ENCODE results near the gene MLN.

DNA sequence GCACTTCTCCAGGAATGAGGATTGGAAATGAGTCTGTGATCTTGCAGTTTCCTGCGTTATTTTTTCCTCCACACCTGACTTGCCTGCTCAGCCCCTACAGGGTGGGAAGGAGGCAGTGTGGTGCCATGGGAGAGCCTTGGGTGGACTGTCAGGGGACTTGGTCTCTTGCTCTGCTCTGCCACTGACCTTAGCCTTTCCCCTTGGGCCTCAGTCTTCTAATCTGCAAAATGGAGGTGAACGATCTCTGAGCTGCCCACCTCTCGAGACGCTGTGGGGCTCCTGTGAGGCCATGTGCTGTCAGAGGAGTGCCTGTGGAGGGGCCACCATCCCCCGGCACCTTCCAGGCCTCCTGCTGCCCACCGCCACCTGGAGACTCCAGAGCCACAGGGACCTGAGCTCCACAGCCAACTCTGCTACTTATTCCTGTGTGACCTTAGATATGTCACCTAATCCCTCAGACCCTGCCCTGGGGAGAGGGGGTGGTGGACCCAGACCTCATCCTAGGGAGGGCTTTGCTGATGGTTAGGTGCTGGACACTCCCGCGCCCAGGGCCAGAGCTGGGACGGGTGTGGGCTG is 45.8 kb upstream of the MLN start:
- TF ChIP-seq, protein P1, sequence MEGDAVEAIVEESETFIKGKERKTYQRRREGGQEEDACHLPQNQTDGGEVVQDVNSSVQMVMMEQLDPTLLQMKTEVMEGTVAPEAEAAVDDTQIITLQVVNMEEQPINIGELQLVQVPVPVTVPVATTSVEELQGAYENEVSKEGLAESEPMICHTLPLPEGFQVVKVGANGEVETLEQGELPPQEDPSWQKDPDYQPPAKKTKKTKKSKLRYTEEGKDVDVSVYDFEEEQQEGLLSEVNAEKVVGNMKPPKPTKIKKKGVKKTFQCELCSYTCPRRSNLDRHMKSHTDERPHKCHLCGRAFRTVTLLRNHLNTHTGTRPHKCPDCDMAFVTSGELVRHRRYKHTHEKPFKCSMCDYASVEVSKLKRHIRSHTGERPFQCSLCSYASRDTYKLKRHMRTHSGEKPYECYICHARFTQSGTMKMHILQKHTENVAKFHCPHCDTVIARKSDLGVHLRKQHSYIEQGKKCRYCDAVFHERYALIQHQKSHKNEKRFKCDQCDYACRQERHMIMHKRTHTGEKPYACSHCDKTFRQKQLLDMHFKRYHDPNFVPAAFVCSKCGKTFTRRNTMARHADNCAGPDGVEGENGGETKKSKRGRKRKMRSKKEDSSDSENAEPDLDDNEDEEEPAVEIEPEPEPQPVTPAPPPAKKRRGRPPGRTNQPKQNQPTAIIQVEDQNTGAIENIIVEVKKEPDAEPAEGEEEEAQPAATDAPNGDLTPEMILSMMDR (IDR thresholded peaks at IDR 0.05) = no peak
- no peak for TF ChIP-seq POLR2A (IDR thresholded peaks at IDR 0.05)
